H1 (cell line): ENCODE measurements around the gene FAM167B. TPM values are rescaled to one million over a fixed set of nuclear protein-coding genes. Genes with fewer than 3 reads are reported as not detected.

ENCODE experiments used
- CBX8 ChIP-seq: fragments of 300-800, 300-1000 bp; sonication (generic); IDR thresholded peaks from 2 replicates; pipeline ENCODE4 v1.7.1; 2016; ENCODE audit warnings: low read depth, low read length, borderline replicate concordance
- CEBPB ChIP-seq: IDR thresholded peaks from 2 replicates; pipeline ENCODE4 v1.6.1; 2012; ENCODE audit warnings: low read depth, low read length
- HDAC2 ChIP-seq, 2 experiments: fragments of 300-600 bp in 1 of 2; sonication (generic) in 1 of 2; IDR thresholded peaks; 2 replicates each; pipeline ENCODE4 v1.6.1; 2011 to 2012; ENCODE audit warnings: low read depth in 2 of 2, low read length in 2 of 2, mild to moderate bottlenecking in 2 of 2, moderate library complexity in 2 of 2, borderline replicate concordance in 1 of 2, inconsistent platforms in 1 of 2
- HDAC6 ChIP-seq: IDR thresholded peaks from one replicate; pipeline ENCODE4 v1.7.1; 2012; ENCODE audit warnings: low read depth, mild to moderate bottlenecking, inconsistent platforms, low read length, moderate library complexity
- KDM4A ChIP-seq: IDR thresholded peaks from one replicate; pipeline ENCODE4 v1.7.1; 2012; ENCODE audit warnings: low read depth, mild to moderate bottlenecking, moderate library complexity, low read length, inconsistent platforms; ENCODE audit not compliant: severe bottlenecking
- MAFK ChIP-seq: IDR thresholded peaks from 2 replicates; pipeline ENCODE4 v1.6.1; 2012; ENCODE audit warnings: low read depth, mild to moderate bottlenecking, improper control_type of control experiment, low read length
- NANOG ChIP-seq: IDR thresholded peaks from 2 replicates; pipeline ENCODE4 v1.6.1; 2011; ENCODE audit warnings: low read length, low read depth, mild to moderate bottlenecking, inconsistent platforms; ENCODE audit not compliant: insufficient read depth, poor library complexity, severe bottlenecking
- polyA plus RNA-seq, 7 experiments: library from polyadenylated mRNA; depleted of rRNA in 3 of 7; stranded (reverse) in 5 of 7; unstranded in 2 of 7; fragments of >200 nt in 5 of 7; fragments of 200-250 nt in 2 of 7; gene quantifications; 1 replicate in 5 of 7; 2 replicates in 1 of 7; 4 replicates in 1 of 7; pipeline versions ENCODE4 v1.2.1 to v1.2.3, GENCODE V29; 2011 to 2013; ENCODE audit warnings: missing spikeins in 2 of 7, mixed read lengths in 2 of 7
- total RNA-seq: library from RNA; stranded (reverse); fragmentation: NEBNext Ultra II Directional; extraction: Animal tissue kit (Norgen Biotek cat#: 25700); gene quantifications from 2 replicates; pipeline ENCODE4 v1.2.1, GENCODE V29; 2021
- TF ChIP-seq, protein P1 (sequence below): fragments of 300-600 bp; sonication (generic); IDR thresholded peaks from 2 replicates; pipeline ENCODE4 v1.7.1; 2012; ENCODE audit warnings: low read length, moderate library complexity, mild to moderate bottlenecking, inconsistent platforms; ENCODE audit not compliant: insufficient replicate concordance

FAM167B gene
- total and polyA plus RNA-seq, 2 of the 8 experiments (the other 6 are each of a cell fraction or from before 2014, with no cell fraction given), result 2.8 to 3.9 TPM

DNA sequence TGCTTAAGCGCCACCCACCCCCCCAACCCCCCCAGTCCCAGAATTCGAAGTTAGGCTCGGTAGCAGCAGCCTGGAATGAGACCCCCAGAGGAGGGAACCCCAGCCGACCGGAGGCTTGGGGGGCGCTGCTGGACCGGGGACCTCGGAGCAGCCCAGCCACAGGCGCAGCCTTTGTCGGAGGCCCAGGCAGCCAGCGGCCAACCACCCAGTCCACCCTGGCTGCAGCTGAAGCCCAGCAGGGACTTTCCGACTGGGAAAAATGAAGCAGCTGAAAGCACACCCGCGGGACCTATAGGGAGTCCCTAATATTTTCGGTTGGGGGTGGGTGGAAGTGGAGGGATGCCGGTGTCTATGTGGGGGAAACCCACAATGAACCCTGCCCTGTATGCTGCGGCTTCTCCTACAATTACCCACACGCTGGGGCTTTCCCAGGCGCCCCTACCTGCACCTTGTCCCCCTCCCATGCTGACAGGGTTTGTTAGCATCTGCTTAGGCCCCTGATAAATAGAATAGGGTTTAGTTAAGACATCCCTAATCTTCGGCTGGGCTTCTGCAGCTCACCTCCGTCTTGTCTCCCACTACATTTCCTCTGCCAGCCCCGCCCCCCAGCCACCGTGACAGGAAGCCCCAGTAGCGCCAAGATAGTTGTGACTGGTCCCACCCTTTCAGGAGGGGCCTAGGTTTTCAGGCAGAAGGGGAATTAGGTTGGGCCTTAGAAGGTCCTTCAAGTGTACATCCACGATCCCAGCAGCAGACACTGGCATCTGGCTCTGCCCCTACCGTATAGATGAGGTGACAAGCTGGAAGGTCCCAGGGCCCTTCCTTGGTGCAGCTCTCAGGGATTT, 45.8 kb upstream of the FAM167B start (continued):
- TF ChIP-seq CBX8 (no peak), HDAC6 (no peak), HDAC2 (IDR thresholded peaks at IDR 0.05; ENCODE audit: borderline replicate concordance in 1 of 2, low read depth in 2 of 2, low read length in 2 of 2) (no peak; a peak in 1 of 4 replicates), KDM4A (no peak), CEBPB (no peak), NANOG (no peak), MAFK (no peak)
- TF ChIP-seq, protein P1, sequence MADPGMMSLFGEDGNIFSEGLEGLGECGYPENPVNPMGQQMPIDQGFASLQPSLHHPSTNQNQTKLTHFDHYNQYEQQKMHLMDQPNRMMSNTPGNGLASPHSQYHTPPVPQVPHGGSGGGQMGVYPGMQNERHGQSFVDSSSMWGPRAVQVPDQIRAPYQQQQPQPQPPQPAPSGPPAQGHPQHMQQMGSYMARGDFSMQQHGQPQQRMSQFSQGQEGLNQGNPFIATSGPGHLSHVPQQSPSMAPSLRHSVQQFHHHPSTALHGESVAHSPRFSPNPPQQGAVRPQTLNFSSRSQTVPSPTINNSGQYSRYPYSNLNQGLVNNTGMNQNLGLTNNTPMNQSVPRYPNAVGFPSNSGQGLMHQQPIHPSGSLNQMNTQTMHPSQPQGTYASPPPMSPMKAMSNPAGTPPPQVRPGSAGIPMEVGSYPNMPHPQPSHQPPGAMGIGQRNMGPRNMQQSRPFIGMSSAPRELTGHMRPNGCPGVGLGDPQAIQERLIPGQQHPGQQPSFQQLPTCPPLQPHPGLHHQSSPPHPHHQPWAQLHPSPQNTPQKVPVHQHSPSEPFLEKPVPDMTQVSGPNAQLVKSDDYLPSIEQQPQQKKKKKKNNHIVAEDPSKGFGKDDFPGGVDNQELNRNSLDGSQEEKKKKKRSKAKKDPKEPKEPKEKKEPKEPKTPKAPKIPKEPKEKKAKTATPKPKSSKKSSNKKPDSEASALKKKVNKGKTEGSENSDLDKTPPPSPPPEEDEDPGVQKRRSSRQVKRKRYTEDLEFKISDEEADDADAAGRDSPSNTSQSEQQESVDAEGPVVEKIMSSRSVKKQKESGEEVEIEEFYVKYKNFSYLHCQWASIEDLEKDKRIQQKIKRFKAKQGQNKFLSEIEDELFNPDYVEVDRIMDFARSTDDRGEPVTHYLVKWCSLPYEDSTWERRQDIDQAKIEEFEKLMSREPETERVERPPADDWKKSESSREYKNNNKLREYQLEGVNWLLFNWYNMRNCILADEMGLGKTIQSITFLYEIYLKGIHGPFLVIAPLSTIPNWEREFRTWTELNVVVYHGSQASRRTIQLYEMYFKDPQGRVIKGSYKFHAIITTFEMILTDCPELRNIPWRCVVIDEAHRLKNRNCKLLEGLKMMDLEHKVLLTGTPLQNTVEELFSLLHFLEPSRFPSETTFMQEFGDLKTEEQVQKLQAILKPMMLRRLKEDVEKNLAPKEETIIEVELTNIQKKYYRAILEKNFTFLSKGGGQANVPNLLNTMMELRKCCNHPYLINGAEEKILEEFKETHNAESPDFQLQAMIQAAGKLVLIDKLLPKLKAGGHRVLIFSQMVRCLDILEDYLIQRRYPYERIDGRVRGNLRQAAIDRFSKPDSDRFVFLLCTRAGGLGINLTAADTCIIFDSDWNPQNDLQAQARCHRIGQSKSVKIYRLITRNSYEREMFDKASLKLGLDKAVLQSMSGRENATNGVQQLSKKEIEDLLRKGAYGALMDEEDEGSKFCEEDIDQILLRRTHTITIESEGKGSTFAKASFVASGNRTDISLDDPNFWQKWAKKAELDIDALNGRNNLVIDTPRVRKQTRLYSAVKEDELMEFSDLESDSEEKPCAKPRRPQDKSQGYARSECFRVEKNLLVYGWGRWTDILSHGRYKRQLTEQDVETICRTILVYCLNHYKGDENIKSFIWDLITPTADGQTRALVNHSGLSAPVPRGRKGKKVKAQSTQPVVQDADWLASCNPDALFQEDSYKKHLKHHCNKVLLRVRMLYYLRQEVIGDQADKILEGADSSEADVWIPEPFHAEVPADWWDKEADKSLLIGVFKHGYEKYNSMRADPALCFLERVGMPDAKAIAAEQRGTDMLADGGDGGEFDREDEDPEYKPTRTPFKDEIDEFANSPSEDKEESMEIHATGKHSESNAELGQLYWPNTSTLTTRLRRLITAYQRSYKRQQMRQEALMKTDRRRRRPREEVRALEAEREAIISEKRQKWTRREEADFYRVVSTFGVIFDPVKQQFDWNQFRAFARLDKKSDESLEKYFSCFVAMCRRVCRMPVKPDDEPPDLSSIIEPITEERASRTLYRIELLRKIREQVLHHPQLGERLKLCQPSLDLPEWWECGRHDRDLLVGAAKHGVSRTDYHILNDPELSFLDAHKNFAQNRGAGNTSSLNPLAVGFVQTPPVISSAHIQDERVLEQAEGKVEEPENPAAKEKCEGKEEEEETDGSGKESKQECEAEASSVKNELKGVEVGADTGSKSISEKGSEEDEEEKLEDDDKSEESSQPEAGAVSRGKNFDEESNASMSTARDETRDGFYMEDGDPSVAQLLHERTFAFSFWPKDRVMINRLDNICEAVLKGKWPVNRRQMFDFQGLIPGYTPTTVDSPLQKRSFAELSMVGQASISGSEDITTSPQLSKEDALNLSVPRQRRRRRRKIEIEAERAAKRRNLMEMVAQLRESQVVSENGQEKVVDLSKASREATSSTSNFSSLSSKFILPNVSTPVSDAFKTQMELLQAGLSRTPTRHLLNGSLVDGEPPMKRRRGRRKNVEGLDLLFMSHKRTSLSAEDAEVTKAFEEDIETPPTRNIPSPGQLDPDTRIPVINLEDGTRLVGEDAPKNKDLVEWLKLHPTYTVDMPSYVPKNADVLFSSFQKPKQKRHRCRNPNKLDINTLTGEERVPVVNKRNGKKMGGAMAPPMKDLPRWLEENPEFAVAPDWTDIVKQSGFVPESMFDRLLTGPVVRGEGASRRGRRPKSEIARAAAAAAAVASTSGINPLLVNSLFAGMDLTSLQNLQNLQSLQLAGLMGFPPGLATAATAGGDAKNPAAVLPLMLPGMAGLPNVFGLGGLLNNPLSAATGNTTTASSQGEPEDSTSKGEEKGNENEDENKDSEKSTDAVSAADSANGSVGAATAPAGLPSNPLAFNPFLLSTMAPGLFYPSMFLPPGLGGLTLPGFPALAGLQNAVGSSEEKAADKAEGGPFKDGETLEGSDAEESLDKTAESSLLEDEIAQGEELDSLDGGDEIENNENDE, result no peak
